PC-3 (cell line): ENCODE results near the gene RPS6KB1. TPM values are rescaled to one million over a fixed set of nuclear protein-coding genes. Genes with fewer than 3 reads are reported as not detected.

Source experiments
- ATAC-seq: fragments of 200-7000 bp; cut with Tn5 transposase; 2 replicates; pipeline ENCODE4 v1.9.1; 2020; ENCODE audit warnings: mild to moderate bottlenecking, moderate library complexity
- BruUV-seq: library from RNA; stranded (reverse); fragments of 400-500 nt; replicated peaks from 2 replicates; lab custom pipeline; 2021; lab: Mats Ljungman, UMichigan
- CTCF ChIA-PET: fragments of 300-600 bp; sonication (Branson Sonifier 250); formaldehyde crosslinking; loops from one replicate; lab custom pipeline; 2022; ENCODE audit warnings: antibody characterized with exemption; lab: Charles Lee
- POLR2A ChIA-PET: fragments of 300-600 bp; sonication (Branson Sonifier 250); formaldehyde crosslinking; loops from one replicate; lab custom pipeline; 2022; ENCODE audit warnings: antibody characterized with exemption; ENCODE audit not compliant: unreplicated experiment; lab: Charles Lee
- DNase-seq: peaks from one replicate; pipeline ENCODE4 v3.0.0-alpha.2; 2015
- H2AFZ ChIP-seq: fragments of 300-600 bp; sonication (generic); 2 replicates; pipeline ENCODE4 v1.6.0; 2016; ENCODE audit warnings: antibody characterized with exemption, low read length
- H3F3A ChIP-seq: fragments of 300-600 bp; sonication (generic); one replicate; pipeline ENCODE4 v1.6.0; 2017; ENCODE audit warnings: antibody characterized with exemption, low read length, control low read depth, mild to moderate bottlenecking; ENCODE audit not compliant: unreplicated experiment
- H3K27ac ChIP-seq: fragments of 300-600 bp; sonication (generic); 2 replicates; pipeline ENCODE4 v1.5.1; 2016; ENCODE audit warnings: mild to moderate bottlenecking, low read length
- H3K27me3 ChIP-seq: fragments of 300-600 bp; sonication (generic); 2 replicates; pipeline ENCODE4 v1.6.1; 2016; ENCODE audit warnings: low read length, mixed read lengths
- H3K36me3 ChIP-seq: fragments of 300-600 bp; sonication (generic); 2 replicates; pipeline ENCODE4 v1.6.1; 2016; ENCODE audit warnings: low read depth, mixed run types, low read length, mixed read lengths
- H3K4me1 ChIP-seq: fragments of 300-600 bp; sonication (generic); 2 replicates; pipeline ENCODE4 v1.5.1; 2016; ENCODE audit warnings: low read length; ENCODE audit not compliant: insufficient read depth
- H3K4me2 ChIP-seq: fragments of 300-600 bp; sonication (generic); 2 replicates; pipeline ENCODE4 v1.6.0; 2016; ENCODE audit warnings: low read length
- H3K4me3 ChIP-seq: fragments of 300-600 bp; sonication (generic); 2 replicates; pipeline ENCODE4 v1.5.1; 2016; ENCODE audit warnings: mild to moderate bottlenecking, low read length, mixed read lengths
- H3K79me2 ChIP-seq: fragments of 300-600 bp; sonication (generic); 2 replicates; pipeline ENCODE4 v1.6.1; 2017; ENCODE audit warnings: low read length, mixed read lengths
- H3K9ac ChIP-seq: fragments of 300-600 bp; sonication (generic); 2 replicates; pipeline ENCODE4 v1.6.0; 2016; ENCODE audit warnings: mild to moderate bottlenecking, low read length
- H3K9me2 ChIP-seq: fragments of 300-600 bp; sonication (generic); replicated peaks from 2 replicates; pipeline ENCODE4 v1.6.1; 2016; ENCODE audit warnings: mixed run types, low read length, mixed read lengths
- H3K9me3 ChIP-seq: fragments of 300-600 bp; sonication (generic); 2 replicates; pipeline ENCODE4 v1.6.1; 2016; ENCODE audit warnings: low read length, mixed read lengths
- H4K20me1 ChIP-seq: fragments of 300-600 bp; sonication (generic); 2 replicates; pipeline ENCODE4 v1.6.1; 2016; ENCODE audit warnings: low read length, mixed read lengths
- CTCF ChIP-seq: fragments of 300-600 bp; sonication (generic); conservative IDR thresholded peaks from 2 replicates; pipeline ENCODE4 v1.5.1; 2017; ENCODE audit warnings: antibody characterized with exemption, low read depth, mild to moderate bottlenecking, low read length
- EZH2 ChIP-seq: fragments of 300-600 bp; sonication (generic); IDR thresholded peaks from one replicate; pipeline ENCODE4 v1.6.1; 2017; ENCODE audit warnings: antibody characterized with exemption, mild to moderate bottlenecking, low read length; ENCODE audit not compliant: unreplicated experiment
- EZH2phosphoT487 ChIP-seq: fragments of 300-600 bp; sonication (generic); IDR thresholded peaks from 2 replicates; pipeline ENCODE4 v1.6.1; 2018; ENCODE audit warnings: mild to moderate bottlenecking, antibody characterized with exemption, low read length, borderline replicate concordance
- intact Hi-C: fragments of 100-400 bp; cut with micrococcal nuclease; formaldehyde crosslinking; loops from 2 replicates; pipeline ENCODE4 v1.9.0; 2023
- total RNA-seq: library from RNA; depleted of rRNA; stranded (reverse); fragments of >200 nt; gene quantifications from 2 replicates; pipeline ENCODE4 v1.2.3, GENCODE V29; 2014

RPS6KB1 gene
- total RNA-seq, 1 experiment from 2014 or later: 51.5 TPM

GRCh38 chr17:59892251-59892923 is 534 bp upstream of the RPS6KB1 start:
- Histone ChIP-seq H3K36me3 (peaks cover 5% of the 10 kb centered on the region; the same call in 1 of the 2 replicates), H3K9ac (peak overlapping the region; percentile 96), H3K79me2 (peaks cover 78% of the 10 kb centered on the region), H3K4me2 (peak overlapping the region; percentile 81), H3K4me3 (peak overlapping the region; percentile 84), H3K27ac (peak overlapping the region; percentile 39), H4K20me1 (peaks cover 20% of the 10 kb centered on the region), H3K27me3 (no peaks in the 10 kb centered on the region), H3K9me3 (no peaks in the 10 kb centered on the region), H3K4me1 (peaks cover 31% of the 10 kb centered on the region), H2AFZ (peak overlapping the region; percentile 81), H3F3A (no peaks in the 10 kb centered on the region), H3K9me2 (no peaks in the 10 kb centered on the region)
- CTCF ChIA-PET: interaction anchor here (0.5 to 1.7 kb wide), 2 partner anchors 22 to 47 kb away, joined by 6 to 7 read pairs; no protein-coding TSS in a partner anchor
- intact Hi-C loops: no loop called here
- ATAC-seq: peak; percentile 65
- TF ChIP-seq EZH2 (no peak), EZH2phosphoT487 (no peak), CTCF (no peak)
- BruUV-seq: TSS peak; percentile 87
- DNase-seq: no peak
- POLR2A ChIA-PET: interaction anchor here (0.6 to 0.8 kb wide), 2 partner anchors 23 to 727 kb away, joined by 4 to 15 read pairs; no protein-coding TSS in a partner anchor

- H4K20me1 ChIP-seq: peaks cover 20% of the 10 kb centered on the region
- H3K9me3 ChIP-seq: no peaks in the 10 kb centered on the region
- BruUV-seq: no TSS peak
- peak overlapping the region; percentile 86 for H3K4me2 ChIP-seq
- CTCF ChIA-PET: interaction anchor here (1.7 kb wide), 1 partner anchor 21 kb away, joined by 7 read pairs; no protein-coding TSS in a partner anchor
- DNase-seq (peak; percentile 39), ATAC-seq (peak; percentile 2)
- H3K9me2 ChIP-seq: no peaks in the 10 kb centered on the region
- intact Hi-C loops: no loop called here
- peak overlapping the region; percentile 88; the same call in 1 of the 2 replicates for H2AFZ ChIP-seq
- H3K27ac ChIP-seq: peak overlapping the region; percentile 33; the same call in 1 of the 2 replicates
- TF ChIP-seq EZH2phosphoT487: no peak
- no peak for TF ChIP-seq CTCF
- no peak for TF ChIP-seq EZH2
- peaks cover 31% of the 10 kb centered on the region for H3K4me1 ChIP-seq
- H3K4me3 ChIP-seq: peak overlapping the region; percentile 84
- H3F3A ChIP-seq: no peaks in the 10 kb centered on the region
- H3K79me2 ChIP-seq: peaks cover 86% of the 10 kb centered on the region
- peaks cover 2% of the 10 kb centered on the region; the same call in 1 of the 2 replicates for H3K36me3 ChIP-seq
- H3K9ac ChIP-seq: peak overlapping the region; percentile 96
- H3K27me3 ChIP-seq: no peaks in the 10 kb centered on the region
- POLR2A ChIA-PET: no interaction called here
Observed at GRCh38 chr17:59893676-59894100, 767 bp downstream of the RPS6KB1 start.

DNA sequence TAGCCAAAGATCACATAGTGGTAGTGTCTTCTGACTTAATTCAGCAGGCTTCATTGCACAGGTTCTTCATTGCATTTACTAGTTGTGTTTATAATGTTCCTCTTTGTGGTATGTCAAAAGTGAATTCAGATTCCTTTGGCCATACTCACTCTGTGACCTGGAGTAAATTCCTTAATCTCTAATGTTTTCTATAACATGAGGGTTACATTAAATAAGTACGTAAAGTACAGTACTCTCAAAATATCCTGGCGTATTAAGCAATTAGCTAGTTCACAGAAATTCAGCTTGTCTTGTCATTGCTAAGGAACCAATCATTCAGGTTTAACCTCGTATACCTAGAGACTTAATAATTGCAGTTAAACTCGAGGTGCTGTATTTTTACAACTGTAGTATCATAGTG is 4.2 kb downstream of the RPS6KB1 start:
- Histone ChIP-seq H4K20me1 (peaks cover 20% of the 10 kb centered on the region), H3K9me2 (no peaks in the 10 kb centered on the region), H3K36me3 (no peaks in the 10 kb centered on the region), H3K4me3 (no peak overlapping the region), H3K27ac (no peak overlapping the region), H3K79me2 (peaks cover 95% of the 10 kb centered on the region), H3K4me1 (peaks cover 13% of the 10 kb centered on the region; the same call in 1 of the 2 replicates), H3K27me3 (no peaks in the 10 kb centered on the region), H3K9ac (no peak overlapping the region), H3K4me2 (no peak overlapping the region), H3F3A (no peaks in the 10 kb centered on the region), H3K9me3 (no peaks in the 10 kb centered on the region), H2AFZ (no peak overlapping the region)
- POLR2A ChIA-PET: interaction anchor here (0.6 kb wide), 1 partner anchor 40 kb away, joined by 5 read pairs; no protein-coding TSS in a partner anchor
- BruUV-seq: TSS peak; percentile 0
- intact Hi-C loops: no loop called here
- DNase-seq (peak; percentile 23), ATAC-seq (no peak)
- CTCF ChIA-PET: no interaction called here
- TF ChIP-seq CTCF: no peak
- TF ChIP-seq EZH2: no peak
- no peak for TF ChIP-seq EZH2phosphoT487
